Progenitor cell of endocrine pancreas (in vitro differentiated cells): ENCODE data around the gene RAPGEF4. TPM values are rescaled to one million over a fixed set of nuclear protein-coding genes. Genes with fewer than 3 reads are reported as not detected.
A peak's percentile ranks its signal among the peaks of the same experiment; 100 is the strongest.

Experiments used
- DNase-seq: peaks from one replicate; pipeline ENCODE4 v3.0.0; 2021; ENCODE audit warnings: low spot score; ENCODE audit not compliant: unreplicated experiment
- H3K27ac Mint-ChIP-seq: 2 replicates; pipeline ENCODE4 v1.8.0; 2021; ENCODE audit warnings: mild to moderate bottlenecking, moderate library complexity, mixed read lengths
- H3K27me3 Mint-ChIP-seq: 2 replicates; pipeline ENCODE4 v1.8.0; 2021; ENCODE audit warnings: mixed read lengths
- H3K36me3 Mint-ChIP-seq: 2 replicates; pipeline ENCODE4 v1.8.0; 2022; ENCODE audit warnings: mixed read lengths; ENCODE audit not compliant: insufficient read depth
- H3K4me1 Mint-ChIP-seq: 2 replicates; pipeline ENCODE4 v1.8.0; 2021; ENCODE audit warnings: low read depth, mixed read lengths
- H3K4me3 Mint-ChIP-seq: 2 replicates; pipeline ENCODE4 v1.8.0; 2021; ENCODE audit warnings: low read depth, mild to moderate bottlenecking, moderate library complexity, mixed read lengths
- H3K9me3 Mint-ChIP-seq: 2 replicates; pipeline ENCODE4 v1.8.0; 2021; ENCODE audit warnings: low read depth, mixed read lengths
- total RNA-seq: library from RNA; stranded (reverse); gene quantifications from 2 replicates; pipeline ENCODE4 v1.2.1, GENCODE V29; 2021
- TF ChIP-seq, protein P1 (sequence below): fragments of 200-600 bp; sonication (generic); IDR thresholded peaks from one replicate; pipeline ENCODE4 v1.5.0; 2021; ENCODE audit warnings: antibody characterized with exemption, mild to moderate bottlenecking; ENCODE audit not compliant: unreplicated experiment

Gene RAPGEF4
- total RNA-seq, 1 donor from 2014 or later, result 8.6 TPM

- no peaks in the 10 kb centered on the region for H3K9me3 Mint-ChIP-seq
- TF ChIP-seq, protein P1, sequence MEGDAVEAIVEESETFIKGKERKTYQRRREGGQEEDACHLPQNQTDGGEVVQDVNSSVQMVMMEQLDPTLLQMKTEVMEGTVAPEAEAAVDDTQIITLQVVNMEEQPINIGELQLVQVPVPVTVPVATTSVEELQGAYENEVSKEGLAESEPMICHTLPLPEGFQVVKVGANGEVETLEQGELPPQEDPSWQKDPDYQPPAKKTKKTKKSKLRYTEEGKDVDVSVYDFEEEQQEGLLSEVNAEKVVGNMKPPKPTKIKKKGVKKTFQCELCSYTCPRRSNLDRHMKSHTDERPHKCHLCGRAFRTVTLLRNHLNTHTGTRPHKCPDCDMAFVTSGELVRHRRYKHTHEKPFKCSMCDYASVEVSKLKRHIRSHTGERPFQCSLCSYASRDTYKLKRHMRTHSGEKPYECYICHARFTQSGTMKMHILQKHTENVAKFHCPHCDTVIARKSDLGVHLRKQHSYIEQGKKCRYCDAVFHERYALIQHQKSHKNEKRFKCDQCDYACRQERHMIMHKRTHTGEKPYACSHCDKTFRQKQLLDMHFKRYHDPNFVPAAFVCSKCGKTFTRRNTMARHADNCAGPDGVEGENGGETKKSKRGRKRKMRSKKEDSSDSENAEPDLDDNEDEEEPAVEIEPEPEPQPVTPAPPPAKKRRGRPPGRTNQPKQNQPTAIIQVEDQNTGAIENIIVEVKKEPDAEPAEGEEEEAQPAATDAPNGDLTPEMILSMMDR, result no peak
- no peaks in the 10 kb centered on the region for H3K36me3 Mint-ChIP-seq
- H3K27ac Mint-ChIP-seq, result no peak overlapping the region
- no peak for DNase-seq
- H3K4me3 Mint-ChIP-seq, result no peak overlapping the region
- H3K4me1 Mint-ChIP-seq, result peaks cover 32% of the 10 kb centered on the region
- H3K27me3 Mint-ChIP-seq, result no peaks in the 10 kb centered on the region
These were observed 109.5 kb downstream of the RAPGEF4 start for GRCh38 chr2:172845028-172845630.

DNA sequence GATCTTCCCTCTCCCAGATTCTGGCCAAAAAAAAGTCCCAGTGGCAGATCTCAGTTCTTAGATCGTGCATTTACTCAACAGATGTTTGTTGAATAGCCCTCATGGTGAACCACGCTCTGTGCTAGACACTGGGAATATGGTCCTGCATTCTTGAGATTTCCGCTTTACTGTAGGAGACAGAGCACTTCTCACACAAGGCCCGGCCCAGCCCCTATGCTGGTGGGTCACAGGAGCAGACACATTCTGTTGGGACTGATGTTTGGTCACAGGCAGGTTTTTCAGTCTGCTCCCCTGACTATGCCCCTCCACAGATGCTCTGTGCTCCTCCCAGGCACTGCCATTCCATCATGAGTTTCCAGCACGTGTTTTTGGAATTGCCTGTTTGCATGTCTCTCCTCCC, 110.9 kb downstream of the RAPGEF4 start:
- peaks cover 37% of the 10 kb centered on the region for H3K4me1 Mint-ChIP-seq
- H3K36me3 Mint-ChIP-seq, result peaks cover 7% of the 10 kb centered on the region
- H3K27me3 Mint-ChIP-seq, result no peaks in the 10 kb centered on the region
- DNase-seq, result no peak
- H3K27ac Mint-ChIP-seq, result no peak overlapping the region
- peaks cover 11% of the 10 kb centered on the region for H3K9me3 Mint-ChIP-seq
- no peak overlapping the region for H3K4me3 Mint-ChIP-seq
- TF ChIP-seq, protein P1, result no peak

DNA sequence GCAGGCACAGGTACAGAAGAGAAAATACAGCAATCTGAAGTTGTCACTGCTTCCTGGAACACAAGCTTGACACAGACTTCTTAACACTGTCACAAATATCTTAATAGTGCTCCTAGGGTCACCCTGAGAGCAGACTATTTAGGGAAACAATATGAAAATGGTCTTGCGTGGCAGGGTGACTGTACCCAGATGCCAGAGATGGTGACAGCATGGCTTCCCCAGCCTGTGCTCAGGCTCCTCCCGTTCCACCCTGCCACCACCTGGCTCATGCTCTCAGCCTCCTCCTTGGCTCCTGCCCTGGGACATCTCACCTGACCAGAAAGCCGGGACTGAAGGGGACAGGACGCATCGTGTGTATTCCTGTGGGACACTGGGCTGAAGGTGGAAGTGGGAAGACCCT, 111.5 kb downstream of the RAPGEF4 start:
- DNase-seq, result no peak
- H3K27me3 Mint-ChIP-seq, result no peaks in the 10 kb centered on the region
- H3K4me3 Mint-ChIP-seq, result no peak overlapping the region
- H3K36me3 Mint-ChIP-seq, result peaks cover 9% of the 10 kb centered on the region
- H3K9me3 Mint-ChIP-seq, result peaks cover 15% of the 10 kb centered on the region
- peak overlapping the region; percentile 12 for H3K27ac Mint-ChIP-seq
- peaks cover 37% of the 10 kb centered on the region for H3K4me1 Mint-ChIP-seq
- TF ChIP-seq, protein P1, result no peak

GRCh38 chr2:172848519-172848918, 112.9 kb downstream of the RAPGEF4 start:
- TF ChIP-seq, protein P1, result no peak
- DNase-seq, result no peak
- Mint-ChIP-seq H3K9me3 (peaks cover 20% of the 10 kb centered on the region), H3K4me1 (peaks cover 31% of the 10 kb centered on the region), H3K27me3 (no peaks in the 10 kb centered on the region), H3K27ac (peak overlapping the region; percentile 91), H3K4me3 (peak overlapping the region; percentile 29), H3K36me3 (peaks cover 12% of the 10 kb centered on the region)

DNA sequence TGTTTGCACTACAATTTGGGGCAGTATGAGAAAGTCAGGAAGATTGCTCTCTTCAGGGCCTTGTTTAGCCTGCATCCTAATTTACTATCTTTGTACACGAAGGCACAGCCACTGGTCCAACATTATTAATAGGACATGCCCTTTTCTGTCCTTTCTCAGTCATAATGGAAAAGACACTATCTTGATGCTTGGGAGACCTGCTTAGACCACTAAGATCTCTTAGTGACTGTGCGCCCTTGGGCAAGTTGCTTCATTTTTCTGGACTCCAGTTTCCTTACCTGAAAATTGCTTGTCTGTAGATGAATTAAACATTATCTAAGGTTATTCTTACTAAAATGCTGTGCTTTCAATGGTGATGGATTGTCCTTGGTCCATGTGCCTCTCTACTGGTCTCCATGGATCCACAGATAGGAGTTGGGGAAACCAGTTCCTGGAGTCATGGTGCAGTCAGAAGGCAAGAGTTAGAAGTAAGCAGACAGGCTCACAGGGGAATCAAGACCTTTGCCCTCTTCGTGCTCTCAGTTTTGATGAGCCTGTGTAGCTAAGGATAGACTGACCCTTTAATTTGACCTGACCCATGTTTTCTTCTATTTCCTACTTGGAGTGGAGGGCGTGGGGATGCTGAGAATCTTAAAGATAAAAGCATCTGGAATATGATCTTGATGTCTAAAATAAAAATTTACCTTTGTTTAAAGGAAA, 114.0 kb downstream of the RAPGEF4 start:
- H3K4me3 Mint-ChIP-seq, result no peak overlapping the region
- H3K36me3 Mint-ChIP-seq, result peaks cover 12% of the 10 kb centered on the region
- TF ChIP-seq, protein P1, result no peak
- H3K4me1 Mint-ChIP-seq, result peaks cover 21% of the 10 kb centered on the region
- DNase-seq, result no peak
- H3K9me3 Mint-ChIP-seq, result peaks cover 27% of the 10 kb centered on the region
- no peaks in the 10 kb centered on the region for H3K27me3 Mint-ChIP-seq
- peak overlapping the region; percentile 91 for H3K27ac Mint-ChIP-seq
